Activated CD8-positive, alpha-beta T cell treated with anti-CD3 and anti-CD28 coated beads for 36 hours (primary cell): ENCODE results near the gene ASB2. TPM values are rescaled to one million over a fixed set of nuclear protein-coding genes. Genes with fewer than 3 reads are reported as not detected.
A peak's percentile ranks its signal among the peaks of the same experiment; 100 is the strongest.

Experiments used
- ATAC-seq: fragments of 200-7000 bp; cut with Tn5 transposase; one replicate; pipeline ENCODE4 v1.10.0; 2021; ENCODE audit warnings: mild to moderate bottlenecking, moderate library complexity
- CTCF ChIA-PET: fragments of 350-600 bp; sonication (Branson Sonifier 250); formaldehyde crosslinking; loops from one replicate; lab custom pipeline; 2021; ENCODE audit warnings: antibody characterized with exemption; lab: Charles Lee
- POLR2A ChIA-PET: fragments of 350-600 bp; sonication (Branson Sonifier 250); formaldehyde crosslinking; loops from one replicate; lab custom pipeline; 2021; ENCODE audit warnings: antibody characterized with exemption; lab: Charles Lee
- DNase-seq: peaks from one replicate; pipeline ENCODE4 v3.0.0-alpha.2; 2020
- H3K27ac Mint-ChIP-seq: one replicate; pipeline ENCODE4 v1.8.0; 2021; ENCODE audit warnings: mild to moderate bottlenecking, mixed read lengths
- H3K27me3 Mint-ChIP-seq: one replicate; pipeline ENCODE4 v1.8.0; 2021; ENCODE audit warnings: mixed read lengths
- H3K36me3 Mint-ChIP-seq: one replicate; pipeline ENCODE4 v1.8.0; 2021; ENCODE audit warnings: low read depth, mixed read lengths
- H3K4me1 Mint-ChIP-seq: one replicate; pipeline ENCODE4 v1.8.0; 2021; ENCODE audit warnings: low read depth, mixed read lengths
- H3K4me3 Mint-ChIP-seq: one replicate; pipeline ENCODE4 v1.8.0; 2021; ENCODE audit warnings: mild to moderate bottlenecking, moderate library complexity, mixed read lengths
- H3K9me3 Mint-ChIP-seq: one replicate; pipeline ENCODE4 v1.8.0; 2021; ENCODE audit warnings: mixed read lengths
- intact Hi-C: fragments of 100-400 bp; cut with micrococcal nuclease; formaldehyde crosslinking; loops from one replicate; pipeline ENCODE4 v1.10.0; 2022
- total RNA-seq, 2 experiments: library from RNA; stranded (reverse); gene quantifications; one replicate each; pipeline ENCODE4 v1.2.3, GENCODE V29; 2021
- TF ChIP-seq, protein P1 (sequence below): fragments of 200-600 bp; IDR thresholded peaks from one replicate; pipeline ENCODE4 v1.8.0; 2022; ENCODE audit warnings: antibody characterized with exemption, mild to moderate bottlenecking

Gene ASB2
- total RNA-seq, 2 experiments from 2014 or later: 11.7 to 12.7 TPM

DNA sequence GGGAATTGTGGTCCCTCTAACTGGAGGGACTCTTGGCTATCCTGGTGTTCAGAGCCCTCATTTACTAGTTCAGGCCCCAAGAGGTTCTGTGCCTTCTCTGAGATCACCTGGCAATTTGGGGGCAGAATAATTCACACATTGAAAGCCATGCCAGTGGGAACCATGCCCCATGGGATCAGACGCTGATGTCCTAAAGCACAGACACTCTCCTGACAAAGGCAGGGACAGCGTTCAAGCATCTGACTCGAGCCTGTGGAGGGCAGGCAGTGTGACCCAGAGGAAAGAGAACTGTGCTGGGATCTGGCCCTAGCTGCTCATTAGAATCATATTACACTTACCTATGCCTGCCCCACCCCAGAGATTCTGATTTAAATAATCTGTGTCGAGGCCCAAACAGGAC lies 2.4 kb upstream of the ASB2 start:
- peaks cover 37% of the 10 kb centered on the region for H3K36me3 Mint-ChIP-seq
- intact Hi-C loops: loop anchor here (2.0 to 5.0 kb wide), 2 partner anchors 18 to 36 kb away; no protein-coding TSS in a partner anchor
- ChIA-PET POLR2A (interaction anchor here (0.8 to 12.3 kb wide), 12 partner anchors 10 to 50 kb away, joined by 3 to 180 read pairs (median 5); no protein-coding TSS in a partner anchor), CTCF (interaction anchor here (0.6 to 13.6 kb wide), 11 partner anchors 8 to 39 kb away, joined by 3 to 290 read pairs (median 4); no protein-coding TSS in a partner anchor)
- H3K27ac Mint-ChIP-seq: peak overlapping the region; percentile 91
- TF ChIP-seq, protein P1, sequence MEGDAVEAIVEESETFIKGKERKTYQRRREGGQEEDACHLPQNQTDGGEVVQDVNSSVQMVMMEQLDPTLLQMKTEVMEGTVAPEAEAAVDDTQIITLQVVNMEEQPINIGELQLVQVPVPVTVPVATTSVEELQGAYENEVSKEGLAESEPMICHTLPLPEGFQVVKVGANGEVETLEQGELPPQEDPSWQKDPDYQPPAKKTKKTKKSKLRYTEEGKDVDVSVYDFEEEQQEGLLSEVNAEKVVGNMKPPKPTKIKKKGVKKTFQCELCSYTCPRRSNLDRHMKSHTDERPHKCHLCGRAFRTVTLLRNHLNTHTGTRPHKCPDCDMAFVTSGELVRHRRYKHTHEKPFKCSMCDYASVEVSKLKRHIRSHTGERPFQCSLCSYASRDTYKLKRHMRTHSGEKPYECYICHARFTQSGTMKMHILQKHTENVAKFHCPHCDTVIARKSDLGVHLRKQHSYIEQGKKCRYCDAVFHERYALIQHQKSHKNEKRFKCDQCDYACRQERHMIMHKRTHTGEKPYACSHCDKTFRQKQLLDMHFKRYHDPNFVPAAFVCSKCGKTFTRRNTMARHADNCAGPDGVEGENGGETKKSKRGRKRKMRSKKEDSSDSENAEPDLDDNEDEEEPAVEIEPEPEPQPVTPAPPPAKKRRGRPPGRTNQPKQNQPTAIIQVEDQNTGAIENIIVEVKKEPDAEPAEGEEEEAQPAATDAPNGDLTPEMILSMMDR: no peak
- peaks cover 28% of the 10 kb centered on the region for H3K9me3 Mint-ChIP-seq
- ATAC-seq: peak; percentile 27
- peak overlapping the region; percentile 40 for H3K4me3 Mint-ChIP-seq
- no peaks in the 10 kb centered on the region for H3K27me3 Mint-ChIP-seq
- peaks cover 63% of the 10 kb centered on the region for H3K4me1 Mint-ChIP-seq
- DNase-seq: no peak

DNA sequence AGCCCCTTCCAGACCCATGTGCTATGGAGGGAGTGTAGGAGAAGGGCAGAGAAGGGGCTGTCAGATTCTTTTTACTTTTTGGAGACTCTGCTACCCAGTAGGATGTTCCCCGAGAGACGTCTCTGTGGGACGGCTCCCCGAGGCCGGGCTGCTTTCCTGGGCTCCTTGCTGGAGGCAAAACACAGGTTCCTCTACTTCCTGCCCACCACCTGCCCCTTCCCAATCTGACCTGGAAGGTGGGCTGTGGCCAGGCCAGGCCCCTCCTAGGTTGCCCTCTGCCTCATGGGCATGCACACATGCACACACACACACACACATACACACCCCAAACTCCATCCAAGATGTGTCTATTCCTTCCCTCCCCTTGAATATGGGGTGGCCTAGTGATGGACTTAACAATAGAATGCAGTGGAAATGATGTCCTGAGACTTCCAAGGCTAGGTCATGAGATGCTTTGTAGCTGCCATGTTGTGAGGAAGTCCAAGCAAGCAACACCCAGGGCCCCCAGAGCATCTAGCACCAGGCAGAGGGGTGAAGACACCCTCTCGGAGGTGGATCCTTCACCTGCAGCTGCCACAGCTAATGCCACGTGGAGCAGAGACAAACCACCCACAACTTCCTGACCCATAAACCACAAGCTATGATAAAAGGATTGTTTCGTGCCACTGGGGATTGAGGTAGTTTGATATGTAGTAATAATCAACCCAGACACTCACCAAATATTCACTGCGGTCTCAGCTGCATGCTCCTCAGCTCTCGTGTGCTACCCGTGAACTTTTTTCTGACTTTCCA lies 1.6 kb upstream of the ASB2 start:
- H3K4me1 Mint-ChIP-seq: peaks cover 66% of the 10 kb centered on the region
- ATAC-seq (peak; percentile 84), DNase-seq (peak; percentile 89)
- peak overlapping the region; percentile 91 for H3K27ac Mint-ChIP-seq
- POLR2A ChIA-PET: interaction anchor here (0.8 to 12.3 kb wide), 13 partner anchors 9 to 51 kb away, joined by 3 to 180 read pairs (median 4); no protein-coding TSS in a partner anchor
- intact Hi-C loops: loop anchor here (2.0 to 5.0 kb wide), 2 partner anchors 17 to 36 kb away; no protein-coding TSS in a partner anchor
- CTCF ChIA-PET: interaction anchor here (0.8 to 13.6 kb wide), 10 partner anchors 9 to 38 kb away, joined by 3 to 290 read pairs (median 4); no protein-coding TSS in a partner anchor
- peak overlapping the region; percentile 40 for H3K4me3 Mint-ChIP-seq
- peaks cover 37% of the 10 kb centered on the region for H3K36me3 Mint-ChIP-seq
- H3K9me3 Mint-ChIP-seq: peaks cover 28% of the 10 kb centered on the region
- TF ChIP-seq, protein P1: no peak
- no peaks in the 10 kb centered on the region for H3K27me3 Mint-ChIP-seq

DNA sequence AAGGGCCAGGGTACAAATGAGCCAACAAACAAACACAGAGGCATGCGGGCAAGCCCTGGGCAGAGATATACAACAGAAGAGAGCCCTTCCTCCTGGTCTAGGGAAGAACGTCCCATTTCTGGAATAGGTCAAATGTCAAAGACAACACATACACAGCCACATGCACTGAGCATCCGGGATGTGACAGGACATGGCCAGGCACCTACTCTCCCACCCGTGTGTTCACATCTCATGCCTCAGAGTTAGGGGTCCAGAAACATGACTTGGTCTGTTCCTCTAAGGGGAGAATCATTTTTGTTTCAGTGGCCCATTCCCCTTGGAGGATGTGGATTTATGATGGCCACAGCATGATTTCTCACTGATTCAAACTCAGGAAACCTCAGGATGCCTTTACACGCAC lies 801 bp upstream of the ASB2 start:
- Mint-ChIP-seq H3K27me3 (no peaks in the 10 kb centered on the region), H3K9me3 (peaks cover 28% of the 10 kb centered on the region), H3K4me3 (peak overlapping the region; percentile 45), H3K27ac (peak overlapping the region; percentile 91), H3K4me1 (peaks cover 72% of the 10 kb centered on the region), H3K36me3 (peaks cover 37% of the 10 kb centered on the region)
- DNase-seq: no peak
- TF ChIP-seq, protein P1: no peak
- ATAC-seq: no peak
- intact Hi-C loops: loop anchor here (5.0 kb wide), 1 partner anchor 35 kb away; no protein-coding TSS in a partner anchor
- CTCF ChIA-PET: interaction anchor here (1.7 to 13.6 kb wide), 3 partner anchors 14 to 37 kb away, joined by 5 to 290 read pairs (median 7); no protein-coding TSS in a partner anchor
- POLR2A ChIA-PET: interaction anchor here (1.6 to 12.3 kb wide), 4 partner anchors 8 to 21 kb away, joined by 4 to 180 read pairs (median 16); no protein-coding TSS in a partner anchor

DNA sequence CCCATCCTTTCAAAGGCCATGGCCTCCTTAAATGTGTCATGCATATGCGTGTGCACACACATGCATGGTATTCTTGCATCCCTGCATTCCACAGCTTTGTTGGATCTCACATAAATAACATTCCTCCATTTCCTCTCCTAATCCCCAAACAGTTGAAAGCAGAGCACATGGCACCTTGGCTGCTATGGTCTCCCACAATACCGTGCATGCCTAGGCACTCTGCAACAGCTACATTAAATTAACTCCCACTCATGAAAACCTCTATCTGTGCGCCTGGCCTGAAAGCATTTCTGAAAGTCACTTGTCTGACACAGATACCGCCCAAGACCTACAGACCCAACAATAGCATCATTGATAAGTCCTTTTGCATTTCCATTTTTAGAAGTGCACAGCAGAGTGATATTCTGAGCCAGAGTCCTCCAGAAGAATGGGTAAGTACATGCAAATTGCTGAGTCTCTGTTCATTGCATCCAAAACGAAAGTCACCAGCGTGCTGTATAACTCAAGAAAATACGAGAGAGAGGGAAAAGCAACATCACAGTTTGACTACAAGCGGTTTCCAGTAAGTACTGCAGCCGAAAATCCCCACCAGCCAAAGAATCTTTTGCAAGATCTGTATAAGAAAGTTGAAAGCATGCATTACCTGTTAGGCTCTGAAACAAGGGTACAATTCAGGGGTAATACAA lies 436 bp downstream of the ASB2 start:
- peaks cover 28% of the 10 kb centered on the region for H3K9me3 Mint-ChIP-seq
- DNase-seq (no peak), ATAC-seq (peak; percentile 8)
- ChIA-PET POLR2A (interaction anchor here (1.6 to 12.3 kb wide), 3 partner anchors 14 to 20 kb away, joined by 4 to 180 read pairs (median 4); no protein-coding TSS in a partner anchor), CTCF (interaction anchor here (0.9 to 13.6 kb wide), 4 partner anchors 13 to 36 kb away, joined by 3 to 290 read pairs (median 4); no protein-coding TSS in a partner anchor)
- TF ChIP-seq, protein P1: no peak
- no peaks in the 10 kb centered on the region for H3K27me3 Mint-ChIP-seq
- peak overlapping the region; percentile 45 for H3K4me3 Mint-ChIP-seq
- intact Hi-C loops: loop anchor here (5.0 kb wide), 1 partner anchor 34 kb away; no protein-coding TSS in a partner anchor
- peaks cover 81% of the 10 kb centered on the region for H3K4me1 Mint-ChIP-seq
- H3K36me3 Mint-ChIP-seq: peaks cover 37% of the 10 kb centered on the region
- H3K27ac Mint-ChIP-seq: peak overlapping the region; percentile 91
